ENCODE results near the gene DPYD.

GRCh38 chr1:97082160-97082848, 838.5 kb downstream of the DPYD start:
- TF ChIP-seq POLR2A (IDR thresholded peaks at IDR 0.05; ENCODE audit: low read depth, low read length) (no peak), POLR2AphosphoS5 (IDR thresholded peaks at IDR 0.05; ENCODE audit: low read depth, low read length) (no peak)
